DMS53 treated with DMSO at 0.1 percent for 48 hours (cell line): Measurements from ENCODE around the gene RUFY3.
A peak's percentile ranks its signal among the peaks of the same experiment; 100 is the strongest.

Source experiments
- DNase-seq: peaks from one replicate; lab custom pipeline; 2025; ENCODE audit not compliant: unreplicated experiment; lab: John Stamatoyannopoulos, UW

RUFY3 gene

GRCh38 chr4:70772929-70773555 is 51.3 kb downstream of the RUFY3 start:
- DNase-seq = no peak

GRCh38 chr4:70778888-70779422 is 57.2 kb downstream of the RUFY3 start:
- peak; percentile 56 for DNase-seq

- DNase-seq = no peak
Observed at GRCh38 chr4:70783096-70783495, 61.3 kb downstream of the RUFY3 start.

- no peak for DNase-seq
Observed at GRCh38 chr4:70787496-70787895, 65.7 kb downstream of the RUFY3 start.

GRCh38 chr4:70788733-70789132 is 67.0 kb downstream of the RUFY3 start:
- DNase-seq = no peak

- DNase-seq = no peak
Observed at GRCh38 chr4:70793626-70794025, 71.9 kb downstream of the RUFY3 start.

- DNase-seq = no peak
Observed at GRCh38 chr4:70801265-70801809, 79.6 kb downstream of the RUFY3 start.

- DNase-seq = peak; percentile 80
Observed at GRCh38 chr4:70802928-70803580, 81.3 kb downstream of the RUFY3 start.

GRCh38 chr4:70808151-70808550 is 86.4 kb downstream of the RUFY3 start:
- DNase-seq = no peak

GRCh38 chr4:70815370-70815769 is 93.6 kb downstream of the RUFY3 start:
- no peak for DNase-seq

GRCh38 chr4:70816894-70817293 is 95.1 kb downstream of the RUFY3 start:
- no peak for DNase-seq

GRCh38 chr4:70818173-70818855 is 96.5 kb downstream of the RUFY3 start:
- DNase-seq = no peak

- DNase-seq = no peak
Observed at GRCh38 chr4:70818921-70819320, 97.2 kb downstream of the RUFY3 start.

- DNase-seq = no peak
Observed at GRCh38 chr4:70829015-70829414, 107.3 kb downstream of the RUFY3 start.

- no peak for DNase-seq
Observed at GRCh38 chr4:70829492-70829891, 107.7 kb downstream of the RUFY3 start.

GRCh38 chr4:70830054-70830453 is 108.3 kb downstream of the RUFY3 start:
- no peak for DNase-seq

GRCh38 chr4:70831293-70831692 is 109.5 kb downstream of the RUFY3 start:
- no peak for DNase-seq

GRCh38 chr4:70833675-70834074 is 111.9 kb downstream of the RUFY3 start:
- DNase-seq = no peak

GRCh38 chr4:70836081-70836480 is 114.3 kb downstream of the RUFY3 start:
- no peak for DNase-seq

GRCh38 chr4:70838204-70838603 is 116.4 kb downstream of the RUFY3 start:
- DNase-seq = no peak

GRCh38 chr4:70838666-70839588 is 117.2 kb downstream of the RUFY3 start:
- no peak for DNase-seq
